ENCODE results near the gene ARL14EP.

ARL14EP gene

DNA sequence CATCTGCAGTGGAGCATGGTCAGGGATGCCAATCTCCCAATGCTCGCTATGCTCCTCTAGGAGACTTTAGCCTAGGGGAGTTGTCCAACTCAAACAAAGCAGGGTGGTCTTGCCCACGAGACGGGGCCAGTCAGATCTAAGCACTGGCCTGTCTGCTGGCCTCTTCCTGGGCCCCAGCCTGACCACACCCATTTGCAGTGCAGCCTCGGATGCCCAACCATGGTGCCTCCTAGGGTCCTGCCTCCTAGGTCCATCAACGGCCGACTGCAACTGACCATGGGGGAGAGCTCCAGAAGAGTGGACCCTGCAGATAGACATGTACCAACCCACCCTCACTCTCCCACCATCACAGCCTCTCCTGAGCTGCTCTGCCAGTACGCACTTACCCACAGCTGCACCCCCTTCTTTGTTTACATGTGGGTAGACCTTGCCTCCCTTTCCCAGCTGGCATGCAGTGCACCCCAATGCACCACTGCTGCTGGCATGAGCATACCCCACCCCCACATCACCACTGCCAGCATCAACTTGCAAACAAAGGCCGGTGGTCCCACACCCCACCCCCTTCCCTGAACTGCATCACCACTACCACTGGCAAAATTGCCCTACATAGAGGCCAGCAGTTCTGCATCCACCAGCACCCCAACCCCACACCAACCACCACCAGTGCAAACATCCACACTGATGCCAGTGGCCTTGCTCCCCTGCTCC lies 27.6 kb upstream of the ARL14EP start:
- no peak for DNase-seq
- Histone ChIP-seq H3K9me2 (replicated peaks; ENCODE audit: insufficient read depth, low read length) (no peaks in the 10 kb centered on the region), H3K4me2 (ENCODE audit: low read depth, low read length) (no peak overlapping the region), H3F3A (ENCODE audit: insufficient read depth, low read length) (no peaks in the 10 kb centered on the region), H3K79me2 (ENCODE audit: low read length) (no peaks in the 10 kb centered on the region), H3K27ac (ENCODE audit: low read length) (no peak overlapping the region), H3K4me1 (ENCODE audit: low read length) (no peaks in the 10 kb centered on the region), H3K9me3 (replicated peaks; ENCODE audit: insufficient read depth, low read length) (no peaks in the 10 kb centered on the region), H3K4me3 (ENCODE audit: low read length) (no peak overlapping the region), H3K27me3 (replicated peaks; ENCODE audit: insufficient read depth, low read length) (no peaks in the 10 kb centered on the region), H2AFZ (ENCODE audit: low read length) (no peak overlapping the region), H3K36me3 (replicated peaks; ENCODE audit: insufficient read depth, low read length) (no peaks in the 10 kb centered on the region), H4K20me1 (ENCODE audit: insufficient read depth, low read length) (no peaks in the 10 kb centered on the region), H3K9ac (ENCODE audit: low read length) (no peak overlapping the region)
- TF ChIP-seq, protein P1, sequence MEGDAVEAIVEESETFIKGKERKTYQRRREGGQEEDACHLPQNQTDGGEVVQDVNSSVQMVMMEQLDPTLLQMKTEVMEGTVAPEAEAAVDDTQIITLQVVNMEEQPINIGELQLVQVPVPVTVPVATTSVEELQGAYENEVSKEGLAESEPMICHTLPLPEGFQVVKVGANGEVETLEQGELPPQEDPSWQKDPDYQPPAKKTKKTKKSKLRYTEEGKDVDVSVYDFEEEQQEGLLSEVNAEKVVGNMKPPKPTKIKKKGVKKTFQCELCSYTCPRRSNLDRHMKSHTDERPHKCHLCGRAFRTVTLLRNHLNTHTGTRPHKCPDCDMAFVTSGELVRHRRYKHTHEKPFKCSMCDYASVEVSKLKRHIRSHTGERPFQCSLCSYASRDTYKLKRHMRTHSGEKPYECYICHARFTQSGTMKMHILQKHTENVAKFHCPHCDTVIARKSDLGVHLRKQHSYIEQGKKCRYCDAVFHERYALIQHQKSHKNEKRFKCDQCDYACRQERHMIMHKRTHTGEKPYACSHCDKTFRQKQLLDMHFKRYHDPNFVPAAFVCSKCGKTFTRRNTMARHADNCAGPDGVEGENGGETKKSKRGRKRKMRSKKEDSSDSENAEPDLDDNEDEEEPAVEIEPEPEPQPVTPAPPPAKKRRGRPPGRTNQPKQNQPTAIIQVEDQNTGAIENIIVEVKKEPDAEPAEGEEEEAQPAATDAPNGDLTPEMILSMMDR (IDR thresholded peaks at IDR 0.05; ENCODE audit: low read length), result no peak
- TF ChIP-seq EZH2phosphoT487 (IDR thresholded peaks at IDR 0.05; ENCODE audit: low read length), result no peak
- no peak for TF ChIP-seq EZH2 (optimal IDR thresholded peaks at IDR 0.05; ENCODE audit: low read depth, low read length)

DNA sequence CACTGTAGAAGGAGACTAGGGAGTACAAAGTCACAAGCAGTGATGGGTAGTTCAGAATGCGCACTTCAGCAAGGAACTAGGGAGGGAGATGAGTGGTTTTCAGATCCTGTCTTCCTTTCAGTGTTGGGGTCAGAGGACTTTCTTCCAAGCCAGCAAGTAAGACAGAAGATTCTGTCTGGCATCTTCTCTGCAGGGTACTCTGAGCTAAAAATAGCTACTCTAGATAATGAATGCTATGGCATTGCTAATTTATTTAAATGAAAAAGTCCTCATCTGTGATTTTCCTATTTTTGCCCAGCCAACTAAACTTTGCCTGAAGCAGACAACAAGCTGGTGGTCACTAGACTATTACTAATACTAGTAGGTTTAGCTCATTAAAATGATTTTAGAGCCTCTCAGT lies 18.3 kb upstream of the ARL14EP start:
- no peak overlapping the region for H2AFZ ChIP-seq (ENCODE audit: low read length)
- peaks cover 18% of the 10 kb centered on the region; the same call in 1 of the 2 replicates for H3K27me3 ChIP-seq (replicated peaks; ENCODE audit: insufficient read depth, low read length)

DNA sequence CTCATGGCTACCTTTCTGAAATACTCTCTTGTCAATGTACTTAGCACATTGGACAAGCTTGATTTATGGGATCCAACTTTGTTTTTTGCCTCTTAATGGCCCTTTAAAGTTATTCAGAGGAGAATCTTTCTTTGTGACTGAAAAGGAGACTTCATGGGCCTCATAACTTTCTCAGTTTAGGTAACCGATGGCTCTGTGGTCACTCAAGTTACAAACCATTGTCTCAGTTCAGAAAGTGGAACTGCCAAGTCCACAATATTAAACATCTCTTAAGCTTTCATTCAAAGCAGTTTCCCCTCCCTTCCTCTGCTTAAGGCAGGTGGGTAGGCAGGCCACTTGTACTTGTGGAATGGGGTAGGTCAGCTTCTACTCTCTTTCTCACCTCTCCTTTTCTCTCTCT lies 12.3 kb upstream of the ARL14EP start:
- H4K20me1 ChIP-seq (ENCODE audit: insufficient read depth, low read length), result no peaks in the 10 kb centered on the region
- DNase-seq, result peak; percentile 85
- no peaks in the 10 kb centered on the region for H3K9me3 ChIP-seq (replicated peaks; ENCODE audit: insufficient read depth, low read length)
- H3K79me2 ChIP-seq (ENCODE audit: low read length), result no peaks in the 10 kb centered on the region
- TF ChIP-seq EZH2 (optimal IDR thresholded peaks at IDR 0.05; ENCODE audit: low read depth, low read length), result no peak
- TF ChIP-seq EZH2phosphoT487 (IDR thresholded peaks at IDR 0.05; ENCODE audit: low read length), result peak; percentile 86
- TF ChIP-seq, protein P1 (IDR thresholded peaks at IDR 0.05; ENCODE audit: low read length), result no peak
- no peaks in the 10 kb centered on the region for H3K36me3 ChIP-seq (replicated peaks; ENCODE audit: insufficient read depth, low read length)
- no peaks in the 10 kb centered on the region for H3K9me2 ChIP-seq (replicated peaks; ENCODE audit: insufficient read depth, low read length)
- peaks cover 39% of the 10 kb centered on the region for H3K27me3 ChIP-seq (replicated peaks; ENCODE audit: insufficient read depth, low read length)
- no peak overlapping the region for H2AFZ ChIP-seq (ENCODE audit: low read length)
- H3F3A ChIP-seq (ENCODE audit: insufficient read depth, low read length), result peaks cover 15% of the 10 kb centered on the region
- H3K27ac ChIP-seq (ENCODE audit: low read length), result no peak overlapping the region
- no peak overlapping the region for H3K9ac ChIP-seq (ENCODE audit: low read length)
- peak overlapping the region; percentile 32; the same call in 1 of the 2 replicates for H3K4me2 ChIP-seq (ENCODE audit: low read depth, low read length)
- peaks cover 15% of the 10 kb centered on the region for H3K4me1 ChIP-seq (ENCODE audit: low read length)
- H3K4me3 ChIP-seq (ENCODE audit: low read length), result no peak overlapping the region

More for the DNA sequence above, 18.3 kb upstream of the ARL14EP start:
- Histone ChIP-seq H3K4me2 (ENCODE audit: low read depth, low read length) (no peak overlapping the region), H3K4me3 (ENCODE audit: low read length) (no peak overlapping the region), H3K9me2 (replicated peaks; ENCODE audit: insufficient read depth, low read length) (no peaks in the 10 kb centered on the region), H3K79me2 (ENCODE audit: low read length) (no peaks in the 10 kb centered on the region), H3F3A (ENCODE audit: insufficient read depth, low read length) (no peaks in the 10 kb centered on the region), H4K20me1 (ENCODE audit: insufficient read depth, low read length) (no peaks in the 10 kb centered on the region), H3K27ac (ENCODE audit: low read length) (no peak overlapping the region), H3K36me3 (replicated peaks; ENCODE audit: insufficient read depth, low read length) (no peaks in the 10 kb centered on the region), H3K9me3 (replicated peaks; ENCODE audit: insufficient read depth, low read length) (no peaks in the 10 kb centered on the region), H3K9ac (ENCODE audit: low read length) (no peak overlapping the region), H3K4me1 (ENCODE audit: low read length) (no peaks in the 10 kb centered on the region)
- TF ChIP-seq EZH2phosphoT487 (IDR thresholded peaks at IDR 0.05; ENCODE audit: low read length) (no peak), EZH2 (optimal IDR thresholded peaks at IDR 0.05; ENCODE audit: low read depth, low read length) (no peak)
- TF ChIP-seq, protein P1 (IDR thresholded peaks at IDR 0.05; ENCODE audit: low read length), result no peak
- DNase-seq, result no peak

Data from MM.1S (cell line).